GM10266 (cell line): ENCODE measurements around the gene EGR4.

Experiments
- DNase-seq: peaks from one replicate; pipeline ENCODE4 v3.0.0; 2012; ENCODE audit errors: extremely low spot score
- TF ChIP-seq, protein P1 (sequence below): IDR thresholded peaks from 2 replicates; pipeline ENCODE4 v1.5.1; 2012; ENCODE audit warnings: mild to moderate bottlenecking, low read depth; ENCODE audit not compliant: control insufficient read depth, insufficient read depth; ENCODE audit errors: missing control alignments

The EGR4 gene

DNA sequence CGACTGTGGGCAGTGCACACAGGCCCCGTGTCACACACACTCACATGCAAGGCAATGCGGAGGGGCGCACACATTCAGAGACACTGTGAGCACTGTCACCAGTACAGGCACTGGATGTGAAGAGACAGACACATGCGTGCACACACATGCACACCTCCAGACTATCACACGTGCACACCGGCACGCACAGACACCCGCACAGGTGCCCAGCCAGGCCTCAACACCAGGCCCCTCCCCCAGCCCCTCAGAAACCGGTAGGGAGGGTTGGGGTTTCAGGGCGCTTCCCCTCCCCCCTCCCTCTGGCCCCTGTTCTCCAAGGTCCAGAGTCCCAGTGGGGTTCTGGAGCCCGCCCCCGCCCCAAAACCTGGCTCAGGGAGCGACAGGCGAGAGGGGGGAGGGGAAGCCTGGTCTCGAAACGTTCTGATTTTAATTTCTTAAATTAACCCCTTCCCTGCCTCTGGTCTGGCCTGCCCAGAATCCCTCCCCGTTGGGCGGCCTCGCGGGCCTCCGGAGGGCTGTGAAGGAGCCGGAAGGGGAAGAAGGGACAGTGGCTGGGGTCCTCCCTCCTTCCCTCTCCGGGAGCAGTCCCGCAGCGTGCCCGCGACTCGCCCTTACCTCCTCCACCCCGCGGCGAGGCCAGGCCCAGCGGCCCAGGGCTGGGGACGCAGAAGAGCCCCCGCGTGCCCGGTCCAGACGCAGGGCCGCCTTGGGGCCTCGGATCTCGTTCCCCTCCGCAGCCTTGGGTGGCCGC is 9.6 kb downstream of the EGR4 start:
- TF ChIP-seq, protein P1, sequence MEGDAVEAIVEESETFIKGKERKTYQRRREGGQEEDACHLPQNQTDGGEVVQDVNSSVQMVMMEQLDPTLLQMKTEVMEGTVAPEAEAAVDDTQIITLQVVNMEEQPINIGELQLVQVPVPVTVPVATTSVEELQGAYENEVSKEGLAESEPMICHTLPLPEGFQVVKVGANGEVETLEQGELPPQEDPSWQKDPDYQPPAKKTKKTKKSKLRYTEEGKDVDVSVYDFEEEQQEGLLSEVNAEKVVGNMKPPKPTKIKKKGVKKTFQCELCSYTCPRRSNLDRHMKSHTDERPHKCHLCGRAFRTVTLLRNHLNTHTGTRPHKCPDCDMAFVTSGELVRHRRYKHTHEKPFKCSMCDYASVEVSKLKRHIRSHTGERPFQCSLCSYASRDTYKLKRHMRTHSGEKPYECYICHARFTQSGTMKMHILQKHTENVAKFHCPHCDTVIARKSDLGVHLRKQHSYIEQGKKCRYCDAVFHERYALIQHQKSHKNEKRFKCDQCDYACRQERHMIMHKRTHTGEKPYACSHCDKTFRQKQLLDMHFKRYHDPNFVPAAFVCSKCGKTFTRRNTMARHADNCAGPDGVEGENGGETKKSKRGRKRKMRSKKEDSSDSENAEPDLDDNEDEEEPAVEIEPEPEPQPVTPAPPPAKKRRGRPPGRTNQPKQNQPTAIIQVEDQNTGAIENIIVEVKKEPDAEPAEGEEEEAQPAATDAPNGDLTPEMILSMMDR = no peak
- DNase-seq = peak; percentile 64

DNA sequence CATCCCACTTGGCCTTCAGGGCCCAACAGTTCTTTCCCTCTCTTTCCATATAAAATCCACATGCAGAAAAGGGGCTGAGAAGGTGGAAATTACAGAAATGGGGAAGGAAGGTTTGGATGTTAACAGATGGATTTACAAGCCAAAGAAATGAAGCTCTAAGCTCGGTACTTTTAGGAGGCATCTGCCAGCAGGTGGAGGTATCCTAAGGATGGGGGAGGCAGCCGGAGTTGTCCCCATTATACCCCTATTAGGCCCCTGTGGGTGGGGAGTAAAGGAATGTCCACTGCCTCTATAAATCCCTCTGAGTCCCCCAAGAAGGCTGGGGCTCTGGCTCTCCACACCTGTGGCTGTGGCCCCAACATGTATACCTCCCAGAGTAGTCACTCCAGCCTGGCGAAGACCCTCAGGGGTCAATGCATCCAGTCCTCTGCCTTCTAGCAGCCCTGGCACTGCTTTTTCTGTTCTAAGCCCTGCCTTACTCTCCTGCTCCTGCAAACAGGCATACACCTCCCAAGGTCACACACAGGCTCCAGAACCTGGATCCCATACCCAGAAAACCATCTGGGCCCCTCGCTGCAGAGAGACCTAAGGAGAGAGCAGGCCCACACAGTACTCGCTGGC is 10.3 kb downstream of the EGR4 start:
- TF ChIP-seq, protein P1 = no peak
- no peak for DNase-seq

DNA sequence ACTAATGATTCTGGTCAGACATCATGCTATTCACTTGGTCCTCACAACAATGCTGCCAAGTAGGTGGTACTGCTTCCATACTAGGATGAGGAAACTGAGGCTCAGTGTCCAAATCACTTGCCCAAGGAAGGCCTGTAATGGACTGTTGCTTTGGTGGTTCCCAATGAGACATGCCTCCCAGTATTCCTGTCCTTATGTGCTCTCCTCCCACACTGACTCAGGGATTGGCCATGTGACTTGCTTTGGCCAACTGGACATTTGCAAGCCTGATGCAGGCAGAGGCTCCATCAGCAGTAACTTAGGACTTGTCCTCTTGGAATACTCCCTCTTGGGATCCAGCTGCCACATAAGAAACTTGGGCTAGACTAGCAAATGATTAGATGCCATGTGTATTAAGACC is 12.1 kb downstream of the EGR4 start:
- DNase-seq = no peak
- TF ChIP-seq, protein P1 = no peak

DNA sequence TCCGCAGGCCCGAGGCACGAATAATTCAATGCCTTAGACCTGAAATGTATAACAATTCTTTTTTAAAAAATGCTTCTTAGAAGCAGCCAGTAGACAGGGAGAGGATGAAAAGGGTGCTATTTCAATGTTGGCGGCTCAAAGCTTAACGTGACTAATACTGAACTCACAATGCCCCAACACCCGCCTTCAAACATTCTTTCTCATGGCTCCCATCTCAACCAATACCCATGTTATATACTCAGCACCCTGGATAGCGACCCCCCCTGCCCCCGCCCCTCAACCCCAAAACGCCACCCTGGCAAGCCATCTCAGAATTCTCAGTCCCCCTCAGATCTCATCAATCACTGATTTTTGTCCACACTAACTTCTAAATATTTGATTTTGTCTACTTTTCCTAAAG is 13.5 kb downstream of the EGR4 start:
- TF ChIP-seq, protein P1 = no peak
- no peak for DNase-seq

DNA sequence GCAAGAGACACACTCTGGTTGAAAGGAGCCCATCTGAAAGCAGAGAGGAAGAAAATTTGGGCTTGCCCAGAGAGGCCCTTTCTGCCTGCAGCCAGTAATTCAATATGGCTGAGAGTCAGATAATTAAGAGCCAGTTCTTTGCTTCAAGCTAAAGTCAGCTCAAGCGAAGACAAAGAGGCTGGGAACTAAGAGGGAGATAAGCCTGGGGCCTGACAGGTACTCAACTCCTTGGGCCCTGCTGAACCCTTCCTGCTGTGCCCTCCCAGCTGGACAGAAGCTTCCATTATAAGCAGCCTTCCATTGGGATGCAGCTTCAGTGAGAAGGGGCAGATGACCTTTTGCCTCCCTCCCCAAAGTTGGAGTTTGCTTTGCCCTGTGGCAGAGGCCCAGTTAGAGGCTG is 21.1 kb downstream of the EGR4 start:
- TF ChIP-seq, protein P1 = no peak
- no peak for DNase-seq

DNA sequence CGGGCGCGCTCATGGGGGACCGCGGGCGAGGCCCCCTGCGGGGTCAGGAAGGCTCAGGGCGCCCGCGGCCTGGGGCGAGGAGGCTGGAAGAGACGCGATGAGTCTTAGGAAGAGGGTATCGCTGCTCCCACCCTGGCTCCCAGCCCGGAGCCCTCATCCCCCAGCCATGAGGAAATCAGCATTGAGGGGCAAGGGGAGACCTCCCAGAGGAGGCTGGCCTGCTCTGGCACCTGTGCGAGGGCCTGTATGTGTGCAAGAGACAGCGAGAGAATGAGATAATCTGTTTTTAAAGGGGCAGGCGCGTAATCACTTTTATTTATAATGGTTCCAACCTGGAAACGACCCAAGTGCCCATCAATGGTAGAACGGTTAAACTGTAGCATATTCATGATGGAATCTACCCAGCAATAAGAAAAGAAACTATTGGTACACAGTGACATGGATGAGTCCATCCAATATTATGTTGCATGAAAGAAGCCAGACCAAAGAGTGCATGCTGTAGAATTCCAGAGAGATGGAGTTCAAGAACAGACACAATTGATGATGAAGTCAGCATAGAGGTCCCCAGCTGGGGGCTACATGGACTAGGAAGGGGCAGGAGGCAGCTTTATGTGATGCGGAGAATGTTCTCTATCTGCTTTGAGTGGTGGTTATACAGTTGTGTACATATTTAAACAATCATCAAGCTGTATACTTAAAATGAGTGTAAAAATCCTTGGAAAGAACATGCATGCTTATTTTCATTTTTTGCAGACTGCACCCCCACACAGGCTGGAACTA is 23.5 kb downstream of the EGR4 start:
- DNase-seq = no peak
- TF ChIP-seq, protein P1 = no peak
